GM12892 (cell line): ENCODE measurements around the gene PRPSAP1.

Experiments used
- POLR2AphosphoS5 ChIP-seq: IDR thresholded peaks from 2 replicates; pipeline ENCODE4 v1.6.1; 2011; ENCODE audit warnings: low read depth, low read length, control low read depth
- TAF1 ChIP-seq: IDR thresholded peaks from 2 replicates; pipeline ENCODE4 v1.6.1; 2011; ENCODE audit warnings: low read depth, mild to moderate bottlenecking, control low read depth, low read length, borderline replicate concordance

- TF ChIP-seq POLR2AphosphoS5 = no peak
- TF ChIP-seq TAF1 = no peak
Observed at GRCh38 chr17:76370261-76370993, 16.7 kb upstream of the PRPSAP1 start.
